Measurements from ENCODE around the gene SLC7A14.

Gene SLC7A14

GRCh38 chr3:170465955-170466354, 119.9 kb downstream of the SLC7A14 start:
- TF ChIP-seq CTCF (IDR thresholded peaks at IDR 0.05; ENCODE audit: low read depth, low read length): no peak
- no peak for DNase-seq (ENCODE audit: extremely low read depth, low read depth)

- TF ChIP-seq CTCF (IDR thresholded peaks at IDR 0.05; ENCODE audit: low read depth, low read length): no peak
- DNase-seq (ENCODE audit: extremely low read depth, low read depth): no peak
Measured at GRCh38 chr3:170463011-170463410, 122.9 kb downstream of the SLC7A14 start.

GRCh38 chr3:170458285-170458684, 127.6 kb downstream of the SLC7A14 start:
- DNase-seq (ENCODE audit: extremely low read depth, low read depth): no peak
- no peak for TF ChIP-seq CTCF (IDR thresholded peaks at IDR 0.05; ENCODE audit: low read depth, low read length)

- no peak for DNase-seq (ENCODE audit: extremely low read depth, low read depth)
- TF ChIP-seq CTCF (IDR thresholded peaks at IDR 0.05; ENCODE audit: low read depth, low read length): no peak
Measured at GRCh38 chr3:170454509-170454908, 131.4 kb downstream of the SLC7A14 start.

GRCh38 chr3:170450039-170450438, 135.8 kb downstream of the SLC7A14 start:
- no peak for DNase-seq (ENCODE audit: extremely low read depth, low read depth)
- TF ChIP-seq CTCF (IDR thresholded peaks at IDR 0.05; ENCODE audit: low read depth, low read length): no peak

- TF ChIP-seq CTCF (IDR thresholded peaks at IDR 0.05; ENCODE audit: low read depth, low read length): no peak
- DNase-seq (ENCODE audit: extremely low read depth, low read depth): no peak
Measured at GRCh38 chr3:170448584-170448983, 137.3 kb downstream of the SLC7A14 start.

GRCh38 chr3:170443457-170443856, 142.4 kb downstream of the SLC7A14 start:
- DNase-seq (ENCODE audit: extremely low read depth, low read depth): no peak
- TF ChIP-seq CTCF (IDR thresholded peaks at IDR 0.05; ENCODE audit: low read depth, low read length): no peak

Data from AG09319 (cell line).